Measurements from ENCODE around the gene NEK7.

GRCh38 chr1:198186916-198187580, 30.2 kb downstream of the NEK7 start:
- TF ChIP-seq CTCF (IDR thresholded peaks at IDR 0.05) = no peak
- no peak for TF ChIP-seq POLR2A (IDR thresholded peaks at IDR 0.05)
